Fibroblast of lung (primary cell): Measurements from ENCODE around the gene SERPINB13.

ENCODE experiments used
- CTCF ChIP-seq, 2 donors: IDR thresholded peaks in 1 of 2; conservative IDR thresholded peaks in 1 of 2; 1 replicate in 1 of 2; 2 replicates in 1 of 2; pipeline ENCODE4 v1.5.1; 2011 to 2012; ENCODE audit warnings: low read length in 2 of 2, control low read depth in 1 of 2, inconsistent platforms in 1 of 2, low read depth in 1 of 2, mild to moderate bottlenecking in 1 of 2
- EZH2 ChIP-seq: IDR thresholded peaks from 2 replicates; pipeline ENCODE4 v1.5.1; 2012; ENCODE audit warnings: low read length, control low read depth, mild to moderate bottlenecking; ENCODE audit errors: missing control alignments

DNA sequence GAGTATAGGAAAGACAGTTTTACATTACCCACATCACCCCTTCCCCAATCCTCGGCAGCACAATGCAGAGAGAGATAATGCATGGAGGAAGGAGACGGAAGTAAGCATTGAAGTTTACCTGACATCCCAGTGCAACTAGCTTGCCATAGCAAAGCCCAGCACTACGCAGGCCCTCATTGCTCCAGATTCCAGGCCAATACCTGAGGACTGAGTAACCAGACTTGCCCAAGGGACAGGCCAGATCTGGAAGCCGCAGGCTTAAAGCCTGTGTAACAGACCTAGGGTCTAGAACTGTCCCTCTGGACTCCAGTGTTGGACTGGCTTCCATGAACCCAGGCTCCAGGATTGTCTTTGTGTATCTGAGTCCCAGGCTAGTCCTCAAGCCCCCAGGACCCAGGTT, 39.3 kb downstream of the SERPINB13 start:
- TF ChIP-seq CTCF (conservative IDR thresholded peaks at IDR 0.05 in 1 of 2, IDR thresholded peaks at IDR 0.05 in 1 of 2; ENCODE audit: low read depth in 1 of 2, low read length in 2 of 2) (no peak), EZH2 (no peak)
